ENCODE measurements around the gene RNASEH2B.

The RNASEH2B gene

GRCh38 chr13:50940509-50940908, 30.9 kb downstream of the RNASEH2B start:
- no peak for DNase-seq (ENCODE audit: low read depth)

- DNase-seq (ENCODE audit: low read depth) = no peak
Observed at GRCh38 chr13:50941146-50941545, 31.6 kb downstream of the RNASEH2B start.

GRCh38 chr13:50942630-50943311, 33.2 kb downstream of the RNASEH2B start:
- DNase-seq (ENCODE audit: low read depth) = no peak

- DNase-seq (ENCODE audit: low read depth) = no peak
Observed at GRCh38 chr13:50945669-50946068, 36.1 kb downstream of the RNASEH2B start.

GRCh38 chr13:50948601-50949000, 39.0 kb downstream of the RNASEH2B start:
- no peak for DNase-seq (ENCODE audit: low read depth)

- DNase-seq (ENCODE audit: low read depth) = no peak
Observed at GRCh38 chr13:50950849-50951248, 41.3 kb downstream of the RNASEH2B start.

GRCh38 chr13:50951366-50951765, 41.8 kb downstream of the RNASEH2B start:
- peak; percentile 34 for DNase-seq (ENCODE audit: low read depth)

GRCh38 chr13:50955241-50955640, 45.6 kb downstream of the RNASEH2B start:
- no peak for DNase-seq (ENCODE audit: low read depth)

GRCh38 chr13:50955798-50956197, 46.2 kb downstream of the RNASEH2B start:
- DNase-seq (ENCODE audit: low read depth) = no peak

- DNase-seq (ENCODE audit: low read depth) = no peak
Observed at GRCh38 chr13:50957620-50958019, 48.0 kb downstream of the RNASEH2B start.

DNA sequence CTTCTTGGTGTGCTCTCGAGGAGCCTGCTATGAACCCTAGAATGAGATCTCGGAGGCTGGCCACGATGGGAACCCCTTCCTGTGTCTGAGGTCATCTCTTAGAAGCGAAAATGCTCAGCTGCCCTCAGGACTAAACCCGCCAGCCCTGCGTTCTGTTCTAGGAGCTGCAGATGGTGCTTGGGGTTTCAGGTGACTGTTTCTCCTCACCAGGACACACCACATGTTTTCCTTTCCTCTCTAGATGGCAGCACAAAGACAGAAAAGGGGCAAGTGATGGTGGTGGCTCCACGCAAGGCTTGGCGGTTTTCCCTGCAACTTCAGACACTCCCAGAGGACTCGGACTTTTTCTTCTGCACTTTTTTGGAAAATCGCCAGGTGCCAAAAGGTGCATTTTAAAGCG, 60.1 kb downstream of the RNASEH2B start:
- no peak for DNase-seq (ENCODE audit: low read depth)

- DNase-seq (ENCODE audit: low read depth) = no peak
Observed at GRCh38 chr13:50970956-50971355, 61.4 kb downstream of the RNASEH2B start.

- no peak for DNase-seq (ENCODE audit: low read depth)
Observed at GRCh38 chr13:50974268-50974667, 64.7 kb downstream of the RNASEH2B start.

GRCh38 chr13:50979187-50979586, 69.6 kb downstream of the RNASEH2B start:
- no peak for DNase-seq (ENCODE audit: low read depth)

- DNase-seq (ENCODE audit: low read depth) = no peak
Observed at GRCh38 chr13:50981686-50982085, 72.1 kb downstream of the RNASEH2B start.

DNA sequence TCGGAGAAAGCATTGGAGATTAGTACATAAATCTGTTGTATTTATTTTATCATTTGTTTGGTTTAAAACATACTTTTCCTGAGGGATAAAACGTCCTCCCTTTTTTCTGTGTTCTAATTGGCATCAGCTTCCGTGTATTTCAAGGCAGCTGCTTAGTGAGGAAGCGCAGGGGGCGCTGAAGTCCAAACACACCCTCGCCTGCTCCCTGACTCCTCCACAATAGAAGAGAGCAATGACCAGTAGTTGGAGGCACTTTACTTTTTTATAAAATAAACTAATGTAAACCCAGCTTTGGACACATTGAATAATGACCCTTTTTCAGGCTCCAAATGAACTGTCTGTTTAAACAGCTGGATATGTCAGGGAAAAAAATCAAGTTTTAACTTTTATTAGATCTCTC, 79.9 kb downstream of the RNASEH2B start:
- no peak for DNase-seq (ENCODE audit: low read depth)

- DNase-seq (ENCODE audit: low read depth) = no peak
Observed at GRCh38 chr13:50990065-50990817, 80.7 kb downstream of the RNASEH2B start.

DNA sequence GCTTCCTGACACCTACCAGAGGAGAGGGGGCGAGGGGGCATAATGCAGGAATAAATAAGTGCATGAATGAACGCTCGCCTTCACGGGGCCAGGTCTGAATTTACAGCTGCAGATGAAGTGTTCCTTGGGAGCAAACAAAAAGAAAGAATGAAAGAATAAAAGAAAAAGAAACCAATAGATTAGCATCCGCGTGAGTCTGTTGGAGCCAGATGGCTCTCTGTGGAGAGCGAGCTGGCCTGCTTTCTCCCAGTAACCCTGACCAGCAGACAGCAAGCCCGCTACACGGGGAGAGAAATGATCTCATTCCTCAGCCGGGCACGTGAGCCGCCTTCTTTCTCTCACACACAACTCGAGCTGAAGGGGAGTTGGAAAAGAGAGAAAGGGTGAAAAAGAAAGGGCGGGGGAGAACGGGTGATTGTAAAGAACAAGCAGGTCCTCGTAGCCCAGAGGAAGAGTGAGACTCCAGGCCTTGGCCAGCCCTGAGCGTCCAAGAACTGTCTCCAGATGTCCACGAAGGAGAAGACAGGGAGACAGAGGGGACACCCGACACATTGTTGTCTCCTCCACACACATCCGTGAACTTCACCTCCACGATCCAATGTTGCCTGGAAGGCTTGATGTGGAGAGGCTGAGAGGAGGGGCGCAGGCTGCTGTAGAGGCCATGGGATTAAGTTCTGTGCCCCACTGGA, 81.4 kb downstream of the RNASEH2B start:
- peak; percentile 31 for DNase-seq (ENCODE audit: low read depth)

- DNase-seq (ENCODE audit: low read depth) = no peak
Observed at GRCh38 chr13:50991579-50992521, 82.3 kb downstream of the RNASEH2B start.

- no peak for DNase-seq (ENCODE audit: low read depth)
Observed at GRCh38 chr13:50993371-50993770, 83.8 kb downstream of the RNASEH2B start.

DNA sequence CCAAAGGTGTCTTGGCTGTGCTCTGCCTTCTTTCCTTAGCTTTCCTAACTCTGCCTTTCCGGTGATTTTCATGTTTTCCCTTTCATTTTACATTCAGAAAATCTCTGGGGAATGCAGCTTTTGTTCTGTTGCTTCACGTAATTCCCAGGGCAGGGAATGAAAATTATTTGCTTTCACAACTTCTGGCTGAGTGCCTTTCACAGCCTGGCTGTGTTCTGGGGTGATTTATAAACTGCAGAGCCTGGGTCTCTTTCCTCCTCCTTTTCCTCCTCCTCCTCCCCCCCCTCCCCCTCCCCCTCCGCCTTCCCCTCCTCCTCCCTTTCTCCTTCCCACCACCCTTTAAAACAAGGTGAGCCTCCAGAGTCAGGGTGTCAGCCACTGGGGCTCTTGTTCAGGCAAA, 84.3 kb downstream of the RNASEH2B start:
- peak; percentile 64 for DNase-seq (ENCODE audit: low read depth)

DNA sequence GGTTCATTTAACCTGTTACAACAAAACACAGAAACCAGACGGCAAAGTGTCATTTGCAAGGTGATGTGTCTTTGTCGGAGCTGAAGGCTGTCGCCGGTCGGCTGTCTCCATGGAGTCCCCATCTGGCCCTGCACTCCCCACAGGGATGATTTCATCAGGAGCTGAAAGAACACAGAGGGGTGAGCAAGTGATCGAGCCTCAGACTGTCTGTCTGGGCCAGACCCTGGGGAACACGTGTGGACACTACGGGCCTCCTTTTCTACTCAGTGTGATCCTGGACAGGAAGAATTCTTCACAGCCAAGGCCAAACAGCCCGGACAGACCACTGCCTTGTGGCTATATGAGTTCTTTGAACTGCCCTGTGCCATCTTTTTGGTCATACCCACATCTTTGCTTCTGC, 85.1 kb downstream of the RNASEH2B start:
- DNase-seq (ENCODE audit: low read depth) = no peak

Measured in fibroblast of gingiva (primary cell).